ENCODE data around the gene PLEKHA5.
"Not testable (repeated sequence)": the region's sequence is repeated elsewhere in the genome, so short reads cannot be mapped to it uniquely, and the experiment has no call there.

GRCh38 chr12:19413582-19413981 is 284.0 kb downstream of the PLEKHA5 start:
- not testable (repeated sequence) for TF ChIP-seq CTCF (conservative IDR thresholded peaks at IDR 0.05; ENCODE audit: low read depth, low read length); MXI1 (IDR thresholded peaks at IDR 0.05; ENCODE audit: borderline replicate concordance, low read depth, low read length); CEBPB (IDR thresholded peaks at IDR 0.05; ENCODE audit: low read depth, low read length); RAD21 (IDR thresholded peaks at IDR 0.05; ENCODE audit: low read length); POLR2A (IDR thresholded peaks at IDR 0.05; ENCODE audit: low read depth, low read length); FOS (IDR thresholded peaks at IDR 0.05; ENCODE audit: low read depth, low read length); ELK1 (IDR thresholded peaks at IDR 0.05; ENCODE audit: borderline replicate concordance, low read depth, low read length); RFX5 (IDR thresholded peaks at IDR 0.05; ENCODE audit: low read depth, low read length); RCOR1 (IDR thresholded peaks at IDR 0.05; ENCODE audit: insufficient replicate concordance, low read length); CHD1 (IDR thresholded peaks at IDR 0.05; ENCODE audit: low read depth, low read length); BHLHE40 (IDR thresholded peaks at IDR 0.05; ENCODE audit: low read depth, low read length); MAZ (IDR thresholded peaks at IDR 0.05; ENCODE audit: borderline replicate concordance, low read depth, low read length); MAFK (IDR thresholded peaks at IDR 0.05; ENCODE audit: low read depth, low read length)

Data from IMR-90 (cell line).